WTC11 (cell line): ENCODE results near the gene OR4N5. TPM values are rescaled to one million over a fixed set of nuclear protein-coding genes. Genes with fewer than 3 reads are reported as not detected.

Experiments
- ATAC-seq: fragments of 200-7000 bp; cut with Tn5 transposase; 2 replicates; pipeline ENCODE4 v1.10.0; 2021; ENCODE audit warnings: mild to moderate bottlenecking, moderate library complexity
- CTCF ChIA-PET: fragments of 300-600 bp; sonication (Branson Sonifier 250); formaldehyde crosslinking; loops from one replicate; lab custom pipeline; 2021; ENCODE audit warnings: antibody characterized with exemption; lab: Charles Lee
- POLR2A ChIA-PET: fragments of 350-600 bp; sonication (Branson Sonifier 250); formaldehyde crosslinking; loops from one replicate; lab custom pipeline; 2021; ENCODE audit warnings: antibody characterized with exemption; lab: Charles Lee
- DNase-seq: peaks from one replicate; pipeline ENCODE4 v3.0.0; 2021; ENCODE audit warnings: low spot score
- H3K27ac Mint-ChIP-seq: 2 replicates; pipeline ENCODE4 v1.8.0; 2021; ENCODE audit warnings: mixed read lengths
- H3K27me3 Mint-ChIP-seq: 2 replicates; pipeline ENCODE4 v1.8.0; 2021; ENCODE audit warnings: low read depth, mild to moderate bottlenecking, moderate library complexity, mixed read lengths
- H3K36me3 Mint-ChIP-seq: 2 replicates; pipeline ENCODE4 v1.8.0; 2021; ENCODE audit warnings: mixed read lengths
- H3K4me1 Mint-ChIP-seq: 2 replicates; pipeline ENCODE4 v1.8.0; 2022; ENCODE audit warnings: mixed read lengths
- H3K4me3 Mint-ChIP-seq: 2 replicates; pipeline ENCODE4 v1.8.0; 2021; ENCODE audit warnings: mild to moderate bottlenecking, moderate library complexity, mixed read lengths
- H3K9me3 Mint-ChIP-seq: 2 replicates; pipeline ENCODE4 v1.8.0; 2021; ENCODE audit warnings: mixed read lengths
- AFF4 ChIP-seq: sonication (generic); formaldehyde crosslinking; IDR thresholded peaks from 2 replicates; pipeline ENCODE4 v1.8.1; 2023; ENCODE audit warnings: mild to moderate bottlenecking, missing genetic modification reagents, borderline replicate concordance
- CBFB ChIP-seq: sonication (generic); formaldehyde crosslinking; IDR thresholded peaks from 2 replicates; pipeline ENCODE4 v1.8.1; 2022; ENCODE audit warnings: mild to moderate bottlenecking, low read depth, missing genetic modification reagents
- ELF4 ChIP-seq: sonication (generic); formaldehyde crosslinking; IDR thresholded peaks from 2 replicates; pipeline ENCODE4 v1.8.1; 2022; ENCODE audit warnings: low read depth, mild to moderate bottlenecking, moderate library complexity, missing genetic modification reagents
- FOXP1 ChIP-seq: sonication (generic); formaldehyde crosslinking; IDR thresholded peaks from 2 replicates; pipeline ENCODE4 v1.8.0; 2022; ENCODE audit warnings: missing genetic modification reagents, mild to moderate bottlenecking, moderate library complexity, borderline replicate concordance
- FOXP4 ChIP-seq: sonication (generic); formaldehyde crosslinking; IDR thresholded peaks from 2 replicates; pipeline ENCODE4 v1.8.0; 2022; ENCODE audit warnings: mild to moderate bottlenecking, missing genetic modification reagents
- IRF2 ChIP-seq: sonication (generic); formaldehyde crosslinking; IDR thresholded peaks from 2 replicates; pipeline ENCODE4 v1.8.0; 2022; ENCODE audit warnings: low read depth, missing genetic modification reagents, borderline replicate concordance
- NFE2L1 ChIP-seq: sonication (generic); formaldehyde crosslinking; IDR thresholded peaks from 2 replicates; pipeline ENCODE4 v1.8.1; 2023; ENCODE audit warnings: missing genetic modification reagents
- NR2C2 ChIP-seq: sonication (generic); formaldehyde crosslinking; IDR thresholded peaks from 2 replicates; pipeline ENCODE4 v1.8.0; 2022; ENCODE audit warnings: mild to moderate bottlenecking, missing genetic modification reagents
- SMAD3 ChIP-seq: sonication (generic); formaldehyde crosslinking; IDR thresholded peaks from 2 replicates; pipeline ENCODE4 v1.8.0; 2022; ENCODE audit warnings: missing genetic modification reagents, mild to moderate bottlenecking, borderline replicate concordance
- TCF7 ChIP-seq: sonication (generic); formaldehyde crosslinking; IDR thresholded peaks from 2 replicates; pipeline ENCODE4 v1.8.0; 2022; ENCODE audit warnings: mild to moderate bottlenecking, low read depth, missing genetic modification reagents, moderate library complexity
- TEAD1 ChIP-seq: sonication (generic); formaldehyde crosslinking; IDR thresholded peaks from 2 replicates; pipeline ENCODE4 v1.8.0; 2022; ENCODE audit warnings: mild to moderate bottlenecking, missing genetic modification reagents
- ZNF121 ChIP-seq: sonication (generic); formaldehyde crosslinking; IDR thresholded peaks from 2 replicates; pipeline ENCODE4 v1.8.0; 2023; ENCODE audit warnings: missing genetic modification reagents
- ZNF138 ChIP-seq: sonication (generic); formaldehyde crosslinking; conservative IDR thresholded peaks from 2 replicates; pipeline ENCODE4 v1.8.1; 2022; ENCODE audit warnings: mild to moderate bottlenecking, moderate library complexity, missing genetic modification reagents
- ZNF232 ChIP-seq: sonication (generic); formaldehyde crosslinking; IDR thresholded peaks from 2 replicates; pipeline ENCODE4 v1.8.0; 2022; ENCODE audit warnings: mild to moderate bottlenecking, missing genetic modification reagents
- ZNF263 ChIP-seq: sonication (generic); formaldehyde crosslinking; IDR thresholded peaks from 2 replicates; pipeline ENCODE4 v1.8.1; 2022; ENCODE audit warnings: low read depth, mild to moderate bottlenecking, moderate library complexity, missing genetic modification reagents
- ZNF416 ChIP-seq: fragments of 250-450 bp; sonication (Bioruptor Pico); IDR thresholded peaks from 2 replicates; pipeline ENCODE4 v1.9.0; 2021; ENCODE audit warnings: mild to moderate bottlenecking, inconsistent platforms
- ZNF512 ChIP-seq: sonication (generic); formaldehyde crosslinking; IDR thresholded peaks from 2 replicates; pipeline ENCODE4 v1.8.1; 2022; ENCODE audit warnings: missing genetic modification reagents, borderline replicate concordance
- ZSCAN18 ChIP-seq: fragments of 250-450 bp; sonication (Bioruptor Pico); IDR thresholded peaks from 2 replicates; pipeline ENCODE4 v2.1.2; 2022; ENCODE audit warnings: mild to moderate bottlenecking, moderate library complexity
- total RNA-seq: library from RNA; stranded (reverse); gene quantifications from 3 replicates; pipeline ENCODE4 v1.2.3, GENCODE V29; 2021

The OR4N5 gene
- total RNA-seq, 1 experiment from 2014 or later, result not detected

- Mint-ChIP-seq H3K4me3 (no peak overlapping the region), H3K27ac (no peak overlapping the region), H3K9me3 (peaks cover 80% of the 10 kb centered on the region), H3K27me3 (peaks cover 9% of the 10 kb centered on the region), H3K36me3 (peaks cover 59% of the 10 kb centered on the region), H3K4me1 (no peaks in the 10 kb centered on the region)
- ATAC-seq (no peak), DNase-seq (no peak)
- TF ChIP-seq NFE2L1 (no peak), TEAD1 (no peak), FOXP1 (CRISPR knock-in tag) (no peak), IRF2 (CRISPR knock-in tag) (no peak), TCF7 (CRISPR knock-in tag) (no peak), ZSCAN18 (no peak), ZNF416 (CRISPR knock-in tag) (no peak)
- CTCF ChIA-PET, result no interaction called here
- POLR2A ChIA-PET, result no interaction called here
Measured at GRCh38 chr14:20116748-20117147, 21.9 kb upstream of the OR4N5 start.

- no peak overlapping the region for H3K27ac Mint-ChIP-seq
- POLR2A ChIA-PET, result no interaction called here
Measured at GRCh38 chr14:20118795-20119194, 19.8 kb upstream of the OR4N5 start.

More at GRCh38 chr14:20118795-20119194, 19.8 kb upstream of the OR4N5 start:
- DNase-seq (no peak), ATAC-seq (no peak)
- no peak for TF ChIP-seq ZNF121 (CRISPR knock-in tag)
- TF ChIP-seq SMAD3 (CRISPR knock-in tag), result no peak
- no peak for TF ChIP-seq ELF4 (CRISPR knock-in tag)
- TF ChIP-seq ZNF512 (CRISPR knock-in tag), result no peak
- no peak for TF ChIP-seq FOXP4 (CRISPR knock-in tag)
- TF ChIP-seq ZNF263 (CRISPR knock-in tag), result no peak
- no peak for TF ChIP-seq NR2C2 (CRISPR knock-in tag)
- no peak for TF ChIP-seq ZNF232 (CRISPR knock-in tag)
- no peak for TF ChIP-seq CBFB (CRISPR knock-in tag)
- no peak for TF ChIP-seq ZNF138
- TF ChIP-seq AFF4 (CRISPR knock-in tag), result no peak
- Mint-ChIP-seq H3K4me3 (no peak overlapping the region), H3K36me3 (peaks cover 64% of the 10 kb centered on the region), H3K9me3 (peaks cover 83% of the 10 kb centered on the region), H3K27me3 (peaks cover 9% of the 10 kb centered on the region), H3K4me1 (no peaks in the 10 kb centered on the region)
- CTCF ChIA-PET, result no interaction called here
